Neural cell (in vitro differentiated cells): ENCODE data around the gene RTP2.

Experiments
- EP300 ChIP-seq: fragments of 450-650 bp; conservative IDR thresholded peaks from 2 replicates; pipeline ENCODE4 v1.6.1; 2014; ENCODE audit warnings: antibody characterized with exemption, mild to moderate bottlenecking, moderate library complexity; ENCODE audit not compliant: poor library complexity, severe bottlenecking
- EZH2 ChIP-seq: fragments of 200-600, 300-800 bp; shearing (Covaris generic), sonication (generic); IDR thresholded peaks from 2 replicates; pipeline ENCODE4 v1.6.1; 2014; ENCODE audit warnings: antibody characterized with exemption, low read length, borderline replicate concordance, mild to moderate bottlenecking; ENCODE audit not compliant: insufficient read depth, poor library complexity, severe bottlenecking
- MXI1 ChIP-seq: fragments of 450-650 bp; conservative IDR thresholded peaks from 2 replicates; pipeline ENCODE4 v1.6.1; 2014; ENCODE audit warnings: antibody characterized with exemption, mild to moderate bottlenecking; ENCODE audit not compliant: poor library complexity, severe bottlenecking
- POLR2AphosphoS5 ChIP-seq: IDR thresholded peaks from 2 replicates; pipeline ENCODE4 v1.6.1; 2012
- RAD21 ChIP-seq: fragments of 450-650 bp; conservative IDR thresholded peaks from 2 replicates; pipeline ENCODE4 v1.6.1; 2014; ENCODE audit warnings: antibody characterized with exemption, mild to moderate bottlenecking, moderate library complexity
- SMC3 ChIP-seq: fragments of 450-650 bp; conservative IDR thresholded peaks from 2 replicates; pipeline ENCODE4 v1.6.1; 2014; ENCODE audit warnings: antibody characterized with exemption, mild to moderate bottlenecking, moderate library complexity; ENCODE audit not compliant: poor library complexity
- TF ChIP-seq, protein P1 (sequence below): fragments of 450-650 bp; IDR thresholded peaks from 2 replicates; pipeline ENCODE4 v1.5.1; 2014; ENCODE audit warnings: antibody characterized with exemption, mild to moderate bottlenecking, moderate library complexity; ENCODE audit not compliant: poor library complexity, severe bottlenecking
- TF ChIP-seq, protein P2 (sequence below): IDR thresholded peaks from 2 replicates; pipeline ENCODE4 v1.6.1; 2012; ENCODE audit warnings: borderline replicate concordance

DNA sequence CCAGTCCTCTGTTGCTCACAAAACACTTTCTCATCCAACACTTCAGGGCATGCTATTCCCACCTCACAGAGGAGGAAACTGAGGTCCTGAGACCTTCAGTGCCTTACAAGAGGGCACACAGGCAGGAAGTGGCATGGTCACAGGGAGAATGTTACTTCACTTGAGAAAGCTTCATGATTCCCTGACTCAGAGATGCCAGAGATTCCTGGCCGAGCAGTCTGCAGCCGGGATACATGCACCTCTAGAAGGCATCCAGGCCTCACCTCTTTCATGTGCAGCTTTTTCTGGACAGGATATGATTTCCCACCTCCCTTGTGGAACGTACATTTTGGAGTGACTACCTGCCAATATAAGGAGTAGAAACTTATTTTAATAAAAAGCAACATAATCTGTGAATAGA, 29.3 kb downstream of the RTP2 start:
- TF ChIP-seq, protein P1, sequence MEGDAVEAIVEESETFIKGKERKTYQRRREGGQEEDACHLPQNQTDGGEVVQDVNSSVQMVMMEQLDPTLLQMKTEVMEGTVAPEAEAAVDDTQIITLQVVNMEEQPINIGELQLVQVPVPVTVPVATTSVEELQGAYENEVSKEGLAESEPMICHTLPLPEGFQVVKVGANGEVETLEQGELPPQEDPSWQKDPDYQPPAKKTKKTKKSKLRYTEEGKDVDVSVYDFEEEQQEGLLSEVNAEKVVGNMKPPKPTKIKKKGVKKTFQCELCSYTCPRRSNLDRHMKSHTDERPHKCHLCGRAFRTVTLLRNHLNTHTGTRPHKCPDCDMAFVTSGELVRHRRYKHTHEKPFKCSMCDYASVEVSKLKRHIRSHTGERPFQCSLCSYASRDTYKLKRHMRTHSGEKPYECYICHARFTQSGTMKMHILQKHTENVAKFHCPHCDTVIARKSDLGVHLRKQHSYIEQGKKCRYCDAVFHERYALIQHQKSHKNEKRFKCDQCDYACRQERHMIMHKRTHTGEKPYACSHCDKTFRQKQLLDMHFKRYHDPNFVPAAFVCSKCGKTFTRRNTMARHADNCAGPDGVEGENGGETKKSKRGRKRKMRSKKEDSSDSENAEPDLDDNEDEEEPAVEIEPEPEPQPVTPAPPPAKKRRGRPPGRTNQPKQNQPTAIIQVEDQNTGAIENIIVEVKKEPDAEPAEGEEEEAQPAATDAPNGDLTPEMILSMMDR: no peak
- TF ChIP-seq MXI1: no peak
- TF ChIP-seq POLR2AphosphoS5: no peak
- no peak for TF ChIP-seq RAD21
- no peak for TF ChIP-seq EZH2
- TF ChIP-seq EP300: no peak
- TF ChIP-seq SMC3: no peak
- TF ChIP-seq, protein P2, sequence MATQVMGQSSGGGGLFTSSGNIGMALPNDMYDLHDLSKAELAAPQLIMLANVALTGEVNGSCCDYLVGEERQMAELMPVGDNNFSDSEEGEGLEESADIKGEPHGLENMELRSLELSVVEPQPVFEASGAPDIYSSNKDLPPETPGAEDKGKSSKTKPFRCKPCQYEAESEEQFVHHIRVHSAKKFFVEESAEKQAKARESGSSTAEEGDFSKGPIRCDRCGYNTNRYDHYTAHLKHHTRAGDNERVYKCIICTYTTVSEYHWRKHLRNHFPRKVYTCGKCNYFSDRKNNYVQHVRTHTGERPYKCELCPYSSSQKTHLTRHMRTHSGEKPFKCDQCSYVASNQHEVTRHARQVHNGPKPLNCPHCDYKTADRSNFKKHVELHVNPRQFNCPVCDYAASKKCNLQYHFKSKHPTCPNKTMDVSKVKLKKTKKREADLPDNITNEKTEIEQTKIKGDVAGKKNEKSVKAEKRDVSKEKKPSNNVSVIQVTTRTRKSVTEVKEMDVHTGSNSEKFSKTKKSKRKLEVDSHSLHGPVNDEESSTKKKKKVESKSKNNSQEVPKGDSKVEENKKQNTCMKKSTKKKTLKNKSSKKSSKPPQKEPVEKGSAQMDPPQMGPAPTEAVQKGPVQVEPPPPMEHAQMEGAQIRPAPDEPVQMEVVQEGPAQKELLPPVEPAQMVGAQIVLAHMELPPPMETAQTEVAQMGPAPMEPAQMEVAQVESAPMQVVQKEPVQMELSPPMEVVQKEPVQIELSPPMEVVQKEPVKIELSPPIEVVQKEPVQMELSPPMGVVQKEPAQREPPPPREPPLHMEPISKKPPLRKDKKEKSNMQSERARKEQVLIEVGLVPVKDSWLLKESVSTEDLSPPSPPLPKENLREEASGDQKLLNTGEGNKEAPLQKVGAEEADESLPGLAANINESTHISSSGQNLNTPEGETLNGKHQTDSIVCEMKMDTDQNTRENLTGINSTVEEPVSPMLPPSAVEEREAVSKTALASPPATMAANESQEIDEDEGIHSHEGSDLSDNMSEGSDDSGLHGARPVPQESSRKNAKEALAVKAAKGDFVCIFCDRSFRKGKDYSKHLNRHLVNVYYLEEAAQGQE: no peak
